Transverse colon (tissue), 4 donors: ENCODE results near the gene RASGEF1C. TPM values are rescaled to one million over a fixed set of nuclear protein-coding genes. Genes with fewer than 3 reads are reported as not detected.

ENCODE experiments used
- DNase-seq: peaks from one replicate; pipeline ENCODE4 v3.0.0-alpha.2; 2019
- H3K27ac ChIP-seq, 4 donors: fragments of 200-600 bp; sonication (generic); 2 replicates each; pipeline ENCODE4 v1.5.1; 2016 to 2018; ENCODE audit warnings: inconsistent platforms in 4 of 4
- H3K27me3 ChIP-seq: fragments of 200-600 bp; sonication (generic); 2 replicates; pipeline ENCODE4 v1.5.1; 2017; ENCODE audit warnings: inconsistent platforms
- H3K36me3 ChIP-seq, 4 donors: fragments of 200-600 bp; sonication (generic); 2 replicates each; pipeline ENCODE4 v1.5.1; 2017 to 2019; ENCODE audit warnings: inconsistent platforms in 4 of 4
- H3K4me1 ChIP-seq, 4 donors: fragments of 200-600 bp; sonication (generic); 2 replicates each; pipeline ENCODE4 v1.5.1; 2017 to 2020; ENCODE audit warnings: inconsistent platforms in 4 of 4
- H3K4me3 ChIP-seq, 4 donors: fragments of 200-600 bp; sonication (generic); 1 replicate in 1 of 4; 2 replicates in 3 of 4; pipeline versions ENCODE4 v1.5.1 to v1.6.1; 2017 to 2019; ENCODE audit warnings: inconsistent platforms in 4 of 4
- H3K9me3 ChIP-seq, 2 donors: fragments of 200-600 bp; sonication (generic); 2 replicates each; pipeline ENCODE4 v1.5.1; 2017 to 2019; ENCODE audit warnings: inconsistent platforms in 2 of 2
- EP300 ChIP-seq: sonication (generic); formaldehyde crosslinking; IDR thresholded peaks from one replicate; pipeline ENCODE4 v1.6.1; 2017; ENCODE audit warnings: antibody characterized with exemption, low read depth
- POLR2A ChIP-seq: fragments of 450-650 bp; IDR thresholded peaks from one replicate; pipeline ENCODE4 v1.6.1; 2016; ENCODE audit warnings: antibody characterized with exemption, mild to moderate bottlenecking, moderate library complexity
- POLR2AphosphoS5 ChIP-seq, 3 donors: sonication (generic); formaldehyde crosslinking; IDR thresholded peaks; one replicate each; pipeline ENCODE4 v1.6.1; 2016; ENCODE audit warnings: antibody characterized with exemption in 3 of 3
- WGBS, 2 donors: methylation state at CpG; one replicate each; pipeline ENCODE4 v1.1.5; 2018; ENCODE audit warnings: low coverage in 1 of 2; 5-methylcytosine and 5-hydroxymethylcytosine counted together
- in situ Hi-C, 4 donors: fragments of 200-750 bp; cut with MboI; loops; one replicate each; pipeline versions ENCODE4 v1.15.0 to v1.15.1; 2017; ENCODE audit warnings: low sequenced_read_pairs in 3 of 4, low pct_ligation_motif_present in 1 of 4, low pct_unique_long_range_greater_than_20kb in 1 of 4
- intact Hi-C: fragments of 100-400 bp; cut with DNase I; formaldehyde crosslinking; loops from one replicate; pipeline ENCODE4 v1.15.1; 2023; ENCODE audit warnings: low total_unique reads
- total RNA-seq, 4 donors: library from RNA; depleted of rRNA; stranded (reverse); fragments of >200 nt; gene quantifications; one replicate each; pipeline ENCODE4 v1.1.0, GENCODE V29; 2016
- TF ChIP-seq, protein P1 (sequence below), 5 experiments: fragments of 200-600 bp in 3 of 5; fragments of 450-650 bp in 2 of 5; sonication (generic) in 3 of 5; IDR thresholded peaks; 1 replicate in 2 of 5; 2 replicates in 3 of 5; pipeline ENCODE4 v1.5.1; 2016 to 2017; ENCODE audit warnings: antibody characterized with exemption in 5 of 5, inconsistent platforms in 3 of 5, mild to moderate bottlenecking in 2 of 5, moderate library complexity in 1 of 5

Gene RASGEF1C
- total RNA-seq, 4 donors from 2014 or later: 0.14 to 3.0 TPM; not detected in 2

GRCh38 chr5:180115326-180116076 is 93.5 kb downstream of the RASGEF1C start:
- Histone ChIP-seq H3K27ac (no peak overlapping the region), H3K4me3 (no peak overlapping the region), H3K27me3 (no peaks in the 10 kb centered on the region), H3K4me1 (no peaks in the 10 kb centered on the region), H3K36me3 (no peaks in the 10 kb centered on the region), H3K9me3 (no peaks in the 10 kb centered on the region)
- 76 to 82% methylated on average over 4 to 14 of the region's 14 CpGs for WGBS, 2 donors
- TF ChIP-seq, protein P1, sequence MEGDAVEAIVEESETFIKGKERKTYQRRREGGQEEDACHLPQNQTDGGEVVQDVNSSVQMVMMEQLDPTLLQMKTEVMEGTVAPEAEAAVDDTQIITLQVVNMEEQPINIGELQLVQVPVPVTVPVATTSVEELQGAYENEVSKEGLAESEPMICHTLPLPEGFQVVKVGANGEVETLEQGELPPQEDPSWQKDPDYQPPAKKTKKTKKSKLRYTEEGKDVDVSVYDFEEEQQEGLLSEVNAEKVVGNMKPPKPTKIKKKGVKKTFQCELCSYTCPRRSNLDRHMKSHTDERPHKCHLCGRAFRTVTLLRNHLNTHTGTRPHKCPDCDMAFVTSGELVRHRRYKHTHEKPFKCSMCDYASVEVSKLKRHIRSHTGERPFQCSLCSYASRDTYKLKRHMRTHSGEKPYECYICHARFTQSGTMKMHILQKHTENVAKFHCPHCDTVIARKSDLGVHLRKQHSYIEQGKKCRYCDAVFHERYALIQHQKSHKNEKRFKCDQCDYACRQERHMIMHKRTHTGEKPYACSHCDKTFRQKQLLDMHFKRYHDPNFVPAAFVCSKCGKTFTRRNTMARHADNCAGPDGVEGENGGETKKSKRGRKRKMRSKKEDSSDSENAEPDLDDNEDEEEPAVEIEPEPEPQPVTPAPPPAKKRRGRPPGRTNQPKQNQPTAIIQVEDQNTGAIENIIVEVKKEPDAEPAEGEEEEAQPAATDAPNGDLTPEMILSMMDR (IDR thresholded peaks at IDR 0.05): no peak
- TF ChIP-seq EP300: no peak
- TF ChIP-seq POLR2A: no peak
- TF ChIP-seq POLR2AphosphoS5 (IDR thresholded peaks at IDR 0.05): no peak
- intact Hi-C loops: no loop called here
- in situ Hi-C loops: no loop called here
- DNase-seq: no peak

DNA sequence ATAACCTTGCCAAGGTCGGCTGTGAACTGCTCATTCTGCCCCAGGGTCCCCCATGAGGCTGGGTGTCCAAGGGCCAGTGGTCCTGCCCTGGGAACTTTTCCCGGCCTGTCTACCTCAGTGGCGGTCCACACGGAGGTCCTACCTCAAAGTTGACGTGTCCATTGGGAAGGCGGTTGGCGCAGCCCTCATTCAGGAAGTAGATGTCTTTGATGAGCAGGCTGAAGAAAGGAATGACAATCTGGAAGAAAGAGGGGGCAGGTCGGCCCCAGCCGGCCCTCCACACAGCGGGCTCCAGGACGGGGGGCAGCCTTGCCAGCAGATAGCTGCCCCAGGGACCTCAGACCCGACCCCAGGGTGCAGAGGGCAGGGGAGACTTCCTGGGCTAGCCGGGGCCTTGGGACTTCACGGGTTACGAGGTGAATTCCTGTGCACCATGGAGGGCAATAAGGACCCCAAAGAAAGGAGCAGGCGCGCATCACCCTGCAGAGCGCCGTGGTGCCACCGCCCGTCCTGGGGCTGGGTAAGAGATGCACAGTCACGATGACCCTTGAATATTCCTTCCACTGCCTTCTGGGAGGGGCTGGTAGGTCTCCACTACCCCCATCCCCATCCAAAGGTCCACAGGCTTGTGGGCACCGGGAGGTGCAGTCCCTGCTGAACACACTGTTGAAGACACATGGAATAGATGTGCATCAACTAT is 94.6 kb downstream of the RASGEF1C start:
- WGBS, 2 donors: 85% methylated on average over 23 of the region's 23 CpGs; no CpG with 5 or more reads in 1 of the 2 donors
- H3K27ac ChIP-seq: no peak overlapping the region
- no peak overlapping the region for H3K4me3 ChIP-seq
- DNase-seq: no peak
- intact Hi-C loops (no loop called here), in situ Hi-C loops (no loop called here)
- no peak for TF ChIP-seq EP300
- TF ChIP-seq, protein P1 (IDR thresholded peaks at IDR 0.05): no peak
- no peak for TF ChIP-seq POLR2A
- no peak for TF ChIP-seq POLR2AphosphoS5 (IDR thresholded peaks at IDR 0.05)
- no peaks in the 10 kb centered on the region for H3K27me3 ChIP-seq
- H3K4me1 ChIP-seq: no peaks in the 10 kb centered on the region
- H3K36me3 ChIP-seq: no peaks in the 10 kb centered on the region
- H3K9me3 ChIP-seq: no peaks in the 10 kb centered on the region

DNA sequence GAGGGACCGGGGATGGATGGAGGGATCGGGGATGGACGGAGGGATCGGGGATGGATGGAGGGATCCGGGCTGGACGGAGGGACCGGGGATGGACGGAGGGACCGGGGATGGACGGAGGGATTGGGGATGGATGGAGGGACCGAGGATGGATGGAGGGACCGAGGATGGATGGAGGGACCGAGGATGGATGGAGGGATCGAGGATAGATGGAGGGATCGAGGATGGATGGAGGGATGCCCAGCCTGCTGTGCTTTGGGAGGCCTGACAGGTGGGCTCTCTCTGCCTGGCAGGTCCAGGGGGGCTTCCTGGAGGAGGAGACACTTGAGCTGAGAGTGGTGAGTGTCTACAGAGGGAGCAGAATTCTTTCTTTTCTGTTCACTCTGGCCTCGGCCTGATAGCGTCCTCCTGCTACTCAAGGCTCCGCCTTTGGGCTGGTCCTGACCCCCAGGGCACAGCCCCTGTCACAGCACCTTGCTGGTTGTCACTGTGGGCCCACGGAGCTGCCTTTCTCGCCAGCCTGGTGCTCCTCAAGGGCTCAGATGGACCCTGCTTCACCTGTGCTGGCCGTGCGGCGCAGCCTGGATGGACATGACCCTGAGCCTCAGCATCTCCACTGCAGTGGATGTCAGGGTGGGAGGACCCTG is 95.2 kb downstream of the RASGEF1C start:
- in situ Hi-C loops (no loop called here), intact Hi-C loops (no loop called here)
- no peaks in the 10 kb centered on the region for H3K9me3 ChIP-seq
- H3K27ac ChIP-seq: no peak overlapping the region
- TF ChIP-seq POLR2AphosphoS5 (IDR thresholded peaks at IDR 0.05): no peak
- TF ChIP-seq POLR2A: no peak
- TF ChIP-seq, protein P1 (IDR thresholded peaks at IDR 0.05): no peak
- TF ChIP-seq EP300: no peak
- WGBS, 2 donors: 91 to 94% methylated on average over 15 to 23 of the region's 23 CpGs
- H3K4me1 ChIP-seq: no peaks in the 10 kb centered on the region
- H3K4me3 ChIP-seq: no peak overlapping the region
- H3K36me3 ChIP-seq: no peaks in the 10 kb centered on the region
- no peaks in the 10 kb centered on the region for H3K27me3 ChIP-seq
- no peak for DNase-seq

DNA sequence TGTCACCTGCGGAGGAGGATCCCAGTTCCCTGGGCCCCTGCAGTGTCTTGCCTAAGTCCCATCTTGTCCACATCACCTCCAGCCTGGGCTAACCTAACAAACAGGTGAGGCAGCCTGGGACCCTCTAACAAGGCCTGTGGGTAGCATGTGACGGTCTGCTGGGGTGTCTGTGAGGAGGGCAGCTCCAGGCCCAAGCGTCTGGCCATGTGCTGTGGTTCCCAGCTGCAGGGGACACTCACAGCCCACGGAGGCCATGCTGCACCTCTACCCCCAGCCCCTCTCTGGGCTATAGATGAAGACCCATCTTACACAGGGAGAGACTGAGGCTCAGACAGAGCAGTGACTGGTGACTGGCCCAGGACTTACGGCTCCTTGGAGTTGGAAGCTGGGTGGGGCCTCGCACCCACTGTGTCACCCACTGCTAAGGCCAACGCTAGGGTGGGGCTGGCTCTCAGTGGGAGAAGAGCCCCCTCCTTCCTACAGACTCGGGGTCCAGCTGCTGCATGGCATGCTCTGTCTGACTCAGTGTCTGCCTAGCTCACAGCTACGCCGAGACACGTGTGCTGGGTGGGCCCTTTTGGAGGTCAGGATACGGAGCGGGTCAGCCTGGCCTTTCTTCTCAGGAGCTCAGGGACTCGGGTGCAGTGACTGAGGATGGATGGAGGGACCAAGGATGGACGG is 96.7 kb downstream of the RASGEF1C start:
- no peaks in the 10 kb centered on the region for H3K4me1 ChIP-seq
- H3K27me3 ChIP-seq: no peaks in the 10 kb centered on the region
- H3K36me3 ChIP-seq: no peaks in the 10 kb centered on the region
- no peak overlapping the region for H3K27ac ChIP-seq
- 83% methylated on average over 14 of the region's 15 CpGs; no CpG with 5 or more reads in 1 of the 2 donors for WGBS, 2 donors
- intact Hi-C loops: no loop called here
- H3K4me3 ChIP-seq: no peak overlapping the region
- no peak for TF ChIP-seq POLR2AphosphoS5 (IDR thresholded peaks at IDR 0.05)
- no peak for TF ChIP-seq POLR2A
- TF ChIP-seq, protein P1 (IDR thresholded peaks at IDR 0.05): no peak
- TF ChIP-seq EP300: no peak
- in situ Hi-C loops: no loop called here
- no peak for DNase-seq
- peaks cover 1 to 7% of the 10 kb centered on the region in 2 donors for H3K9me3 ChIP-seq
